Loucy (cell line): ENCODE data around the gene PTPRK.

Source experiments
- H2AFZ ChIP-seq: fragments of 200-600 bp; sonication (generic); 2 replicates; pipeline ENCODE4 v1.6.0; 2016; ENCODE audit warnings: antibody characterized with exemption, mild to moderate bottlenecking, low read length, moderate library complexity
- H3F3A ChIP-seq: fragments of 200-600 bp; 2 replicates; pipeline ENCODE4 v1.6.0; 2016; ENCODE audit warnings: antibody characterized with exemption, low read depth, mild to moderate bottlenecking
- H3K27me3 ChIP-seq: fragments of 200-600 bp; sonication (generic); 2 replicates; pipeline ENCODE4 v1.6.1; 2014; ENCODE audit warnings: low read length, mild to moderate bottlenecking; ENCODE audit not compliant: insufficient read depth, poor library complexity, severe bottlenecking
- H3K36me3 ChIP-seq: fragments of 200-600 bp; sonication (generic); 2 replicates; pipeline ENCODE4 v1.6.1; 2016; ENCODE audit warnings: low read length; ENCODE audit not compliant: insufficient read depth
- H3K4me1 ChIP-seq: fragments of 200-600 bp; sonication (generic); 2 replicates; pipeline ENCODE4 v1.5.1; 2014; ENCODE audit warnings: low read length, mild to moderate bottlenecking; ENCODE audit not compliant: insufficient read depth, poor library complexity, severe bottlenecking
- H3K4me2 ChIP-seq: fragments of 200-600 bp; sonication (generic); 2 replicates; pipeline ENCODE4 v1.6.0; 2014; ENCODE audit warnings: antibody characterized with exemption, low read length, low read depth, mild to moderate bottlenecking; ENCODE audit not compliant: poor library complexity, severe bottlenecking
- H3K4me3 ChIP-seq: fragments of 200-600 bp; sonication (generic); 2 replicates; pipeline ENCODE4 v1.5.1; 2014; ENCODE audit warnings: low read length, mild to moderate bottlenecking, mixed read lengths; ENCODE audit not compliant: poor library complexity, severe bottlenecking
- H3K79me2 ChIP-seq: fragments of 200-600 bp; sonication (generic); 2 replicates; pipeline ENCODE4 v1.6.1; 2014; ENCODE audit warnings: low read length; ENCODE audit not compliant: insufficient read depth
- H3K9ac ChIP-seq: fragments of 200-600 bp; sonication (generic); 2 replicates; pipeline ENCODE4 v1.6.0; 2014; ENCODE audit warnings: mild to moderate bottlenecking, low read depth, low read length, moderate library complexity; ENCODE audit not compliant: poor library complexity, severe bottlenecking
- H3K9me2 ChIP-seq: fragments of 200-600 bp; sonication (generic); replicated peaks from 2 replicates; pipeline ENCODE4 v1.6.1; 2016; ENCODE audit warnings: low read depth, low read length, mixed read lengths
- H3K9me3 ChIP-seq: fragments of 200-600 bp; sonication (generic); 2 replicates; pipeline ENCODE4 v1.6.1; 2014; ENCODE audit warnings: mild to moderate bottlenecking, antibody characterized with exemption, low read length, low read depth; ENCODE audit not compliant: insufficient read depth
- H4K20me1 ChIP-seq: fragments of 200-600 bp; sonication (generic); 2 replicates; pipeline ENCODE4 v1.6.0; 2014; ENCODE audit warnings: antibody characterized with exemption, low read length, mild to moderate bottlenecking; ENCODE audit not compliant: insufficient read depth, poor library complexity, severe bottlenecking
- EZH2phosphoT487 ChIP-seq: fragments of 200-600 bp; IDR thresholded peaks from 2 replicates; pipeline ENCODE4 v1.6.1; 2018; ENCODE audit warnings: antibody characterized with exemption, mild to moderate bottlenecking, moderate library complexity, borderline replicate concordance
- TF ChIP-seq, protein P1 (sequence below): fragments of 200-600 bp; sonication (generic); conservative IDR thresholded peaks from 2 replicates; pipeline ENCODE4 v1.5.1; 2014; ENCODE audit warnings: mild to moderate bottlenecking, antibody characterized with exemption, low read length

PTPRK gene

DNA sequence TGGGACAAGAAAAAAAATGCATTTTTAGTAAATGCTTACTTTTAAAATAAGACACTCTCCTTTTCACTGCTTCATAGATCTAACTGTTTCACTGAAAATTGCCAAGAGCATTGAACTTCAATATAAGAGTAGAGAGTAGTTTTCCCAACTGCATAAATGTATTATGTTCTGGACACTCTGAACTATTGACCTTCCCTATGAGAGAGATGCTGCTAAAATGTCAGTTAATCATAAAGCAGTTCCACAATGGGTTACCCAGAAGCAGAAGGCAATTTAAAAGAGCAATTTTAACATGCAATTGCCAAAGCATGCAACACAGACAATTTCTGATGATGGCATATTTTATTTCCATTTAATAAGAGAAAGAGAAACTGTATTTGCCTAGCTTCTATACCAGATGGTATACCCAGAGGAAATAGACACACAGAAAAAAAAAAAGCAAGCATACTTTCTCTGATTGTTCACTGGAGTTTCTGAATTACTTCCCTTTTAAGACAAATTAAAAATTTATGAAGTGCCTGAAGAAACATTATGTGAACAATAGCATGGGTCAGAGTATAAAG lies 340.4 kb downstream of the PTPRK start:
- Histone ChIP-seq H3K79me2 (no peaks in the 10 kb centered on the region), H3K9me2 (no peaks in the 10 kb centered on the region), H3K4me3 (no peak overlapping the region), H4K20me1 (no peaks in the 10 kb centered on the region), H3K27me3 (no peaks in the 10 kb centered on the region), H3K9ac (no peak overlapping the region), H3K4me2 (peak overlapping the region; percentile 3), H3K4me1 (peaks cover 12% of the 10 kb centered on the region), H3K36me3 (no peaks in the 10 kb centered on the region), H3K9me3 (no peaks in the 10 kb centered on the region), H3F3A (no peaks in the 10 kb centered on the region), H2AFZ (peak overlapping the region; percentile 32; the same call in 1 of the 2 replicates)
- TF ChIP-seq, protein P1, sequence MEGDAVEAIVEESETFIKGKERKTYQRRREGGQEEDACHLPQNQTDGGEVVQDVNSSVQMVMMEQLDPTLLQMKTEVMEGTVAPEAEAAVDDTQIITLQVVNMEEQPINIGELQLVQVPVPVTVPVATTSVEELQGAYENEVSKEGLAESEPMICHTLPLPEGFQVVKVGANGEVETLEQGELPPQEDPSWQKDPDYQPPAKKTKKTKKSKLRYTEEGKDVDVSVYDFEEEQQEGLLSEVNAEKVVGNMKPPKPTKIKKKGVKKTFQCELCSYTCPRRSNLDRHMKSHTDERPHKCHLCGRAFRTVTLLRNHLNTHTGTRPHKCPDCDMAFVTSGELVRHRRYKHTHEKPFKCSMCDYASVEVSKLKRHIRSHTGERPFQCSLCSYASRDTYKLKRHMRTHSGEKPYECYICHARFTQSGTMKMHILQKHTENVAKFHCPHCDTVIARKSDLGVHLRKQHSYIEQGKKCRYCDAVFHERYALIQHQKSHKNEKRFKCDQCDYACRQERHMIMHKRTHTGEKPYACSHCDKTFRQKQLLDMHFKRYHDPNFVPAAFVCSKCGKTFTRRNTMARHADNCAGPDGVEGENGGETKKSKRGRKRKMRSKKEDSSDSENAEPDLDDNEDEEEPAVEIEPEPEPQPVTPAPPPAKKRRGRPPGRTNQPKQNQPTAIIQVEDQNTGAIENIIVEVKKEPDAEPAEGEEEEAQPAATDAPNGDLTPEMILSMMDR: no peak
- TF ChIP-seq EZH2phosphoT487: no peak

- H3K4me3 ChIP-seq: no peak overlapping the region
- H3K9me3 ChIP-seq: no peaks in the 10 kb centered on the region
- no peak overlapping the region for H3K4me2 ChIP-seq
- H3K4me1 ChIP-seq: peaks cover 3% of the 10 kb centered on the region
- TF ChIP-seq EZH2phosphoT487: no peak
- TF ChIP-seq, protein P1: no peak
- H2AFZ ChIP-seq: no peak overlapping the region
- no peaks in the 10 kb centered on the region for H3K36me3 ChIP-seq
- no peaks in the 10 kb centered on the region for H4K20me1 ChIP-seq
- no peaks in the 10 kb centered on the region for H3K79me2 ChIP-seq
- H3K27me3 ChIP-seq: no peaks in the 10 kb centered on the region
- H3F3A ChIP-seq: no peaks in the 10 kb centered on the region
- no peak overlapping the region for H3K9ac ChIP-seq
- H3K9me2 ChIP-seq: no peaks in the 10 kb centered on the region
Measured at GRCh38 chr6:128174724-128175123, 345.7 kb downstream of the PTPRK start.

DNA sequence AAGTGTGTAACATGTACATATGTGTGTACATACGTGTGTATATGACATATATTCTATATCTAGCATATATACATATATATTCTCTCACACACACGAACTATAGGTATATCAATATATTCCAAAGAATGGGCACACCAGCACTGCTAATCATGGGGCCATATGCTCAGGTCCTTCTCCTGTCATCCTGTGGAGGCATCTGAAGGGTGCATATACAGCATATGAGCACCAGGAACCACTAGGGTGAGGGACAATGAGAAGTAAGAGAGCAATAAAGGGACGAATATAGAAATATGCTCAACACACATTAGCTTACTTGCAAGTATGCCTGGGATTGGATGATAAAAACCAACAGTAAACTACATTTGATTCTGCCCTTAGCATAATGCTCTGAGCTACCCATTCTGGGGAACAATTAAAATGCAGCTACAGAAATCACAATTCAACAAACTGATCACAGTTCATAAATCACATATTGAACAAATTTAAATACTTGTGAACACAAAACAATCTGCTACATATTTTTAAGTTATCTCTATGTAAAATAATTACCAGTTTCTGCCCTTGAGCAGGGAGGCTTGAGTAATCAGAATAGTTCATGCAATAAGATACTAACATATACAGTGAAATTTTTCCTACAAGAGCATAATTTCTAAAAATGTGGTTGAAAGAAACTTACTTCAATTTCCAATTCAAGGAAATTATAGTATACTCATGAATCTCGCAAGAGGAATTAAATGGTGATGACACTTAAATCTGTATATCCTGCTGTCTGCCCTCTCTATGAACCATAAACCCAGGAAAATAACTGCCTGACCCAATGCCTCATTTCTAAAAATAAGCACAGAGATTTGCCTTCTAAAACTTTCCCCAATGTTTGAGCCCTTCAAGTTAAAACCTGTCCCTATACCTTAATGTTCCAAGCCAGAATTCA lies 347.4 kb downstream of the PTPRK start:
- Histone ChIP-seq H3K9me2 (no peaks in the 10 kb centered on the region), H3K9me3 (no peaks in the 10 kb centered on the region), H3K36me3 (no peaks in the 10 kb centered on the region), H3K9ac (no peak overlapping the region), H2AFZ (no peak overlapping the region), H4K20me1 (no peaks in the 10 kb centered on the region), H3K27me3 (no peaks in the 10 kb centered on the region), H3K4me2 (no peak overlapping the region), H3K79me2 (no peaks in the 10 kb centered on the region), H3F3A (no peaks in the 10 kb centered on the region), H3K4me1 (no peaks in the 10 kb centered on the region), H3K4me3 (no peak overlapping the region)
- no peak for TF ChIP-seq EZH2phosphoT487
- TF ChIP-seq, protein P1: no peak
